HG02885 (cell line): ENCODE data around the gene MMP23B.
"Not testable (repeated sequence)": the region's sequence is repeated elsewhere in the genome, so short reads cannot be mapped to it uniquely, and the experiment has no call there.

Experiments used
- ATAC-seq: cut with Tn5 transposase; IDR thresholded peaks from one replicate; pipeline ENCODE4 v1.9.1; 2021; ENCODE audit warnings: mild to moderate bottlenecking; ENCODE audit not compliant: unreplicated experiment, poor library complexity

The MMP23B gene

GRCh38 chr1:1629430-1630190 lies 2.4 kb upstream of the MMP23B start:
- ATAC-seq = no peak

- peak; percentile 51 for ATAC-seq
These were observed 1.6 kb upstream of the MMP23B start for GRCh38 chr1:1630191-1630964.

- ATAC-seq = no peak
These were observed 800 bp upstream of the MMP23B start for GRCh38 chr1:1630965-1631781.

- not testable (repeated sequence) for ATAC-seq
These were observed 1.4 kb downstream of the MMP23B start for GRCh38 chr1:1633409-1633808.

GRCh38 chr1:1634613-1635012 lies 2.6 kb downstream of the MMP23B start:
- ATAC-seq = not testable (repeated sequence)

GRCh38 chr1:1636621-1637478 lies 4.9 kb downstream of the MMP23B start:
- ATAC-seq = not testable (repeated sequence)

GRCh38 chr1:1637479-1637875 lies 5.5 kb downstream of the MMP23B start:
- not testable (repeated sequence) for ATAC-seq

- not testable (repeated sequence) for ATAC-seq
These were observed 6.6 kb downstream of the MMP23B start for GRCh38 chr1:1638528-1638927.

- not testable (repeated sequence) for ATAC-seq
These were observed 7.4 kb downstream of the MMP23B start for GRCh38 chr1:1639368-1639767.

- ATAC-seq = not testable (repeated sequence)
These were observed 8.1 kb downstream of the MMP23B start for GRCh38 chr1:1640081-1640480.

- not testable (repeated sequence) for ATAC-seq
These were observed 8.9 kb downstream of the MMP23B start for GRCh38 chr1:1640711-1641461.

GRCh38 chr1:1646326-1646725 lies 14.4 kb downstream of the MMP23B start:
- not testable (repeated sequence) for ATAC-seq

- not testable (repeated sequence) for ATAC-seq
These were observed 15.7 kb downstream of the MMP23B start for GRCh38 chr1:1647567-1648241.

- ATAC-seq = not testable (repeated sequence)
These were observed 16.3 kb downstream of the MMP23B start for GRCh38 chr1:1648265-1648664.

- ATAC-seq = peak; percentile 89
These were observed 26.9 kb downstream of the MMP23B start, which contains the start of gene CDK11B for GRCh38 chr1:1658583-1659549. TSS of gene CDK11B (minus strand) at chr1:1659004. CDS start at chr1:1657485, 1,519 bp downstream.

GRCh38 chr1:1662392-1662791 lies 30.4 kb downstream of the MMP23B start:
- not testable (repeated sequence) for ATAC-seq
